Measurements from ENCODE around the gene NQO2.

- TF ChIP-seq EZH2 (IDR thresholded peaks at IDR 0.05; ENCODE audit: borderline replicate concordance), result no peak
- TF ChIP-seq CTCF (IDR thresholded peaks at IDR 0.05; ENCODE audit: poor library complexity), result no peak
- TF ChIP-seq EZH2phosphoT487 (IDR thresholded peaks at IDR 0.05; ENCODE audit: low read depth, severe bottlenecking, unreplicated experiment), result no peak
Observed at GRCh38 chr6:2976571-2977085, 23.1 kb upstream of the NQO2 start.

All from hepatocyte (in vitro differentiated cells).